Tibial nerve (tissue), 4 donors: Measurements from ENCODE around the gene FETUB. TPM values are rescaled to one million over a fixed set of nuclear protein-coding genes. Genes with fewer than 3 reads are reported as not detected.

Experiments
- DNase-seq, 2 donors: peaks; one replicate each; pipeline ENCODE4 v3.0.0-alpha.2; 2019; ENCODE audit warnings: low spot score in 2 of 2
- H3K27ac ChIP-seq, 4 donors: fragments of 200-600 bp; sonication (generic) in 3 of 4; one replicate each; pipeline ENCODE4 v1.5.1; 2017 to 2019; ENCODE audit warnings: mild to moderate bottlenecking in 1 of 4
- H3K27me3 ChIP-seq, 2 donors: fragments of 200-600 bp; sonication (generic) in 1 of 2; one replicate each; pipeline versions ENCODE4 v1.5.1 to v1.6.0; 2017 to 2019
- H3K36me3 ChIP-seq, 3 donors: fragments of 200-600 bp; sonication (generic); one replicate each; pipeline ENCODE4 v1.5.1; 2018 to 2019
- H3K4me1 ChIP-seq, 4 donors: fragments of 200-600 bp; sonication (generic) in 3 of 4; one replicate each; pipeline ENCODE4 v1.5.1; 2017 to 2019
- H3K4me3 ChIP-seq, 4 donors: fragments of 200-600 bp; sonication (generic) in 3 of 4; one replicate each; pipeline ENCODE4 v1.5.1; 2017 to 2019; ENCODE audit warnings: mild to moderate bottlenecking in 1 of 4, moderate library complexity in 1 of 4
- H3K9me3 ChIP-seq, 4 donors: fragments of 200-600 bp; sonication (generic) in 3 of 4; one replicate each; pipeline ENCODE4 v1.5.1; 2017 to 2019
- EP300 ChIP-seq, 2 donors: sonication (generic); formaldehyde crosslinking; IDR thresholded peaks; one replicate each; pipeline ENCODE4 v1.6.1; 2017; ENCODE audit warnings: antibody characterized with exemption in 2 of 2, mild to moderate bottlenecking in 1 of 2
- POLR2A ChIP-seq, 2 donors: fragments of 450-650 bp; IDR thresholded peaks; one replicate each; pipeline ENCODE4 v1.6.1; 2017; ENCODE audit warnings: antibody characterized with exemption in 2 of 2, mild to moderate bottlenecking in 2 of 2, moderate library complexity in 2 of 2
- WGBS, 2 donors: methylation state at CpG; one replicate each; pipeline ENCODE4 v1.1.5; 2018; 5-methylcytosine and 5-hydroxymethylcytosine counted together
- total RNA-seq, 4 donors: library from RNA; depleted of rRNA; stranded (reverse); fragments of >200 nt; gene quantifications; one replicate each; pipeline ENCODE4 v1.1.0, GENCODE V29; 2016
- TF ChIP-seq, protein P1 (sequence below), 5 experiments: fragments of 200-600 bp in 3 of 5; fragments of 450-650 bp in 2 of 5; sonication (generic) in 3 of 5; IDR thresholded peaks; one replicate each; pipeline ENCODE4 v1.5.1; 2016 to 2019; ENCODE audit warnings: antibody characterized with exemption in 5 of 5, mild to moderate bottlenecking in 3 of 5, moderate library complexity in 2 of 5

FETUB gene
- total RNA-seq, 4 donors from 2014 or later: not detected

- DNase-seq: no peak
- Histone ChIP-seq H3K27me3 (peaks cover 0 to 37% of the 10 kb centered on the region in 2 donors), H3K27ac (no peak overlapping the region), H3K4me3 (no peak overlapping the region), H3K4me1 (peaks cover 0 to 20% (median 2%) of the 10 kb centered on the region in 4 donors), H3K36me3 (no peaks in the 10 kb centered on the region), H3K9me3 (no peaks in the 10 kb centered on the region)
- 52 to 57% methylated on average over 6 of the region's 6 CpGs for WGBS, 2 donors
- TF ChIP-seq POLR2A (IDR thresholded peaks at IDR 0.05) (no peak), EP300 (IDR thresholded peaks at IDR 0.05) (no peak)
These were observed 26.0 kb upstream of the FETUB start for GRCh38 chr3:186614266-186614596.

GRCh38 chr3:186614597-186615483, 25.4 kb upstream of the FETUB start:
- no peaks in the 10 kb centered on the region for H3K9me3 ChIP-seq
- H3K27ac ChIP-seq: no peak overlapping the region
- no peaks in the 10 kb centered on the region for H3K36me3 ChIP-seq
- peaks cover 0 to 20% (median 2%) of the 10 kb centered on the region in 4 donors for H3K4me1 ChIP-seq
- TF ChIP-seq POLR2A (IDR thresholded peaks at IDR 0.05): no peak
- no peak for TF ChIP-seq EP300 (IDR thresholded peaks at IDR 0.05)
- TF ChIP-seq, protein P1, sequence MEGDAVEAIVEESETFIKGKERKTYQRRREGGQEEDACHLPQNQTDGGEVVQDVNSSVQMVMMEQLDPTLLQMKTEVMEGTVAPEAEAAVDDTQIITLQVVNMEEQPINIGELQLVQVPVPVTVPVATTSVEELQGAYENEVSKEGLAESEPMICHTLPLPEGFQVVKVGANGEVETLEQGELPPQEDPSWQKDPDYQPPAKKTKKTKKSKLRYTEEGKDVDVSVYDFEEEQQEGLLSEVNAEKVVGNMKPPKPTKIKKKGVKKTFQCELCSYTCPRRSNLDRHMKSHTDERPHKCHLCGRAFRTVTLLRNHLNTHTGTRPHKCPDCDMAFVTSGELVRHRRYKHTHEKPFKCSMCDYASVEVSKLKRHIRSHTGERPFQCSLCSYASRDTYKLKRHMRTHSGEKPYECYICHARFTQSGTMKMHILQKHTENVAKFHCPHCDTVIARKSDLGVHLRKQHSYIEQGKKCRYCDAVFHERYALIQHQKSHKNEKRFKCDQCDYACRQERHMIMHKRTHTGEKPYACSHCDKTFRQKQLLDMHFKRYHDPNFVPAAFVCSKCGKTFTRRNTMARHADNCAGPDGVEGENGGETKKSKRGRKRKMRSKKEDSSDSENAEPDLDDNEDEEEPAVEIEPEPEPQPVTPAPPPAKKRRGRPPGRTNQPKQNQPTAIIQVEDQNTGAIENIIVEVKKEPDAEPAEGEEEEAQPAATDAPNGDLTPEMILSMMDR (IDR thresholded peaks at IDR 0.05): peak; percentile 80 to 96 (median 93)
- 29 to 36% methylated on average over 16 of the region's 16 CpGs for WGBS, 2 donors
- DNase-seq: peak; percentile 54 to 79
- no peak overlapping the region for H3K4me3 ChIP-seq
- peaks cover 0 to 37% of the 10 kb centered on the region in 2 donors for H3K27me3 ChIP-seq

DNA sequence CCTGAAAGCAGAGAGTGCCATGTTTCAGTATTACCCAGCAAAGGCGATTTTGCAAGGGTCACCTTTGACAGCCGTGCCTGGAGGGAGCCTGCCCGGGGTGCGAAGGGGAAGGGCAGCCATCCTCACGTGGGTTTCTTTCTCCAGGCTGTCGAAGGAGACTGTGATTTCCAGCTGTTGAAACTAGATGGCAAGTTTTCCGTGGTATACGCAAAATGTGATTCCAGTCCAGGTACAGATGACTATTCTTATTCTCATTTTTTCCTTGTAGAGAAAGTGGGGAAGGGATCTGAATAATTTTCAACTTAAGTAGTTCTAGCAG, 23.9 kb upstream of the FETUB start:
- 82 to 85% methylated on average over 8 of the region's 8 CpGs for WGBS, 2 donors
- DNase-seq: no peak
- Histone ChIP-seq H3K36me3 (no peaks in the 10 kb centered on the region), H3K4me3 (no peak overlapping the region), H3K27me3 (peaks cover 0 to 37% of the 10 kb centered on the region in 2 donors), H3K9me3 (no peaks in the 10 kb centered on the region), H3K4me1 (peaks cover 0 to 20% (median 2%) of the 10 kb centered on the region in 4 donors), H3K27ac (no peak overlapping the region)
- TF ChIP-seq EP300 (IDR thresholded peaks at IDR 0.05): no peak
- TF ChIP-seq POLR2A (IDR thresholded peaks at IDR 0.05): no peak
- TF ChIP-seq, protein P1 (IDR thresholded peaks at IDR 0.05): no peak

DNA sequence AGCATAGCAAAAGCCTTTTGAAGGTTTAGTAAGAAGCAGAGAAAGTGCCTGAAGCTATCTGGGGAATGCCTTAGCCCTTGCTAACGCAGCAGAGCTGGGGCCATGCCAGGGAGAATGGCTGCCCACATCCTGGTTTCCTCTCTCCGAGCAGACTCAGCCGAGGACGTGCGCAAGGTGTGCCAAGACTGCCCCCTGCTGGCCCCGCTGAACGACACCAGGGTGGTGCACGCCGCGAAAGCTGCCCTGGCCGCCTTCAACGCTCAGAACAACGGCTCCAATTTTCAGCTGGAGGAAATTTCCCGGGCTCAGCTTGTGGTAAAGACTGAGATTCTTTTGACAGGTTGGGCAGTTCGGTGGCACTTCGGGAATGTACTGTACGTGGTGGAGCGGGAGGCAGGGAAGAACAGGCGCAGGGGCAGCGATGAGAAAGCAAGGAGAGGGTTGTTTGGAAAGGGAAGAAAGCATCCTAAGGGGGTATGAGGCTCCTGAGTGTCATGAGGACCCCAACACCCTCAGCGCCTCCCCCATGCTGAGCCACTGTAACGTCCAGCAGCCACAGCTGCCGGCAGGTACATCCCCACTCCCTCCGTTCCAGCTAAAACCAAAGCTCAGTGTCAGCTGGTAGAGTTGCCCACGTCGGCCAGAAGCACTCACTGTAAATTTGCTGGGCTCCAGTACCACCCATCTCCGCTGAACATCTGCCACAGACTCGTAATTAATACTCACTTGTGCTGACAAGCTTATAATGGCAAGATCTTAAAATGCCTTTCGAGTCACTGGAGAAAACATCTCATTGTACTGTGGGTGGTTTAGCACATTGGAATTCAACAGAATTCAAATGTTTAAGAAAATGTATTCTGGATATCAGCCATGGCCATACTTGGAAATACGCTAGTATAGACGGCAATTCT, 22.9 kb upstream of the FETUB start:
- Histone ChIP-seq H3K9me3 (no peaks in the 10 kb centered on the region), H3K27ac (no peak overlapping the region), H3K27me3 (peaks cover 0 to 37% of the 10 kb centered on the region in 2 donors), H3K4me1 (peaks cover 0 to 20% (median 2%) of the 10 kb centered on the region in 4 donors), H3K4me3 (peak overlapping the region in 1 of 4 donors; percentile 22), H3K36me3 (no peaks in the 10 kb centered on the region)
- WGBS, 2 donors: 11 to 13% methylated on average over 31 of the region's 31 CpGs
- peak; percentile 33 to 53 for DNase-seq
- TF ChIP-seq EP300 (IDR thresholded peaks at IDR 0.05): no peak
- TF ChIP-seq, protein P1 (IDR thresholded peaks at IDR 0.05): peak; percentile 76 to 89 (median 79)

GRCh38 chr3:186618318-186618938, 21.8 kb upstream of the FETUB start:
- DNase-seq: no peak
- Histone ChIP-seq H3K36me3 (no peaks in the 10 kb centered on the region), H3K27ac (no peak overlapping the region), H3K4me1 (peaks cover 0 to 20% (median 2%) of the 10 kb centered on the region in 4 donors), H3K4me3 (no peak overlapping the region), H3K9me3 (no peaks in the 10 kb centered on the region), H3K27me3 (peaks cover 0 to 26% of the 10 kb centered on the region in 2 donors)
- WGBS, 2 donors: 88 to 91% methylated on average over 8 of the region's 8 CpGs
- TF ChIP-seq, protein P1 (IDR thresholded peaks at IDR 0.05): no peak
- TF ChIP-seq EP300 (IDR thresholded peaks at IDR 0.05): no peak
- TF ChIP-seq POLR2A (IDR thresholded peaks at IDR 0.05): no peak
